ENCODE results near the gene CD99L2.

The CD99L2 gene

GRCh38 chrX:150898343-150899190 lies at the start of gene CD99L2:
Gene CD99L2, minus strand, starts transcription at chrX:150898668. Its CDS starts 80 bp downstream, at chrX:150898588.
- DNase-seq, result peak; percentile 80

GRCh38 chrX:150944233-150944632 lies 45.8 kb upstream of the CD99L2 start:
- no peak for DNase-seq

- no peak for DNase-seq
Observed at GRCh38 chrX:150942942-150943594, 44.6 kb upstream of the CD99L2 start.

- DNase-seq, result no peak
Observed at GRCh38 chrX:150941580-150941979, 43.1 kb upstream of the CD99L2 start.

GRCh38 chrX:150940844-150941495 lies 42.5 kb upstream of the CD99L2 start:
- DNase-seq, result no peak

GRCh38 chrX:150936556-150936955 lies 38.1 kb upstream of the CD99L2 start:
- no peak for DNase-seq

GRCh38 chrX:150935467-150935866 lies 37.0 kb upstream of the CD99L2 start:
- no peak for DNase-seq

GRCh38 chrX:150934453-150934852 lies 36.0 kb upstream of the CD99L2 start:
- DNase-seq, result no peak

GRCh38 chrX:150933945-150934350 lies 35.5 kb upstream of the CD99L2 start:
- no peak for DNase-seq

- DNase-seq, result no peak
Observed at GRCh38 chrX:150929058-150929457, 30.6 kb upstream of the CD99L2 start.

GRCh38 chrX:150926791-150927190 lies 28.3 kb upstream of the CD99L2 start:
- DNase-seq, result no peak

GRCh38 chrX:150926304-150926703 lies 27.8 kb upstream of the CD99L2 start:
- DNase-seq, result no peak

GRCh38 chrX:150919401-150919800 lies 20.9 kb upstream of the CD99L2 start:
- no peak for DNase-seq

GRCh38 chrX:150913511-150913910 lies 15.0 kb upstream of the CD99L2 start:
- DNase-seq, result no peak

- no peak for DNase-seq
Observed at GRCh38 chrX:150907474-150907873, 9.0 kb upstream of the CD99L2 start.

GRCh38 chrX:150906694-150907093 lies 8.2 kb upstream of the CD99L2 start:
- no peak for DNase-seq

- DNase-seq, result no peak
Observed at GRCh38 chrX:150905293-150905692, 6.8 kb upstream of the CD99L2 start.

- no peak for DNase-seq
Observed at GRCh38 chrX:150903110-150903508, 4.6 kb upstream of the CD99L2 start.

GRCh38 chrX:150902434-150903109 lies 4.1 kb upstream of the CD99L2 start:
- no peak for DNase-seq

GRCh38 chrX:150899191-150899757 lies 806 bp upstream of the CD99L2 start:
- DNase-seq, result peak; percentile 9

GRCh38 chrX:150897421-150898320 lies 797 bp downstream of the CD99L2 start:
- peak; percentile 40 for DNase-seq

- DNase-seq, result no peak
Observed at GRCh38 chrX:150896632-150897031, 1.8 kb downstream of the CD99L2 start.
